Glutamatergic neuron (in vitro differentiated cells): ENCODE measurements around the gene SV2B. TPM values are rescaled to one million over a fixed set of nuclear protein-coding genes. Genes with fewer than 3 reads are reported as not detected.

Experiments used
- DNase-seq: peaks from one replicate; pipeline ENCODE4 v3.0.0; 2022
- H3K27ac Mint-ChIP-seq: one replicate; pipeline ENCODE4 v1.8.0; 2020; ENCODE audit warnings: mild to moderate bottlenecking, mixed read lengths, inconsistent platforms; ENCODE audit not compliant: unreplicated experiment
- H3K27me3 Mint-ChIP-seq: one replicate; pipeline ENCODE4 v1.8.0; 2020; ENCODE audit warnings: mild to moderate bottlenecking, moderate library complexity, mixed read lengths, inconsistent platforms; ENCODE audit not compliant: unreplicated experiment
- H3K36me3 Mint-ChIP-seq: one replicate; pipeline ENCODE4 v1.8.0; 2020; ENCODE audit warnings: mild to moderate bottlenecking, mixed read lengths, inconsistent platforms; ENCODE audit not compliant: unreplicated experiment
- H3K4me1 Mint-ChIP-seq: one replicate; pipeline ENCODE4 v1.8.0; 2020; ENCODE audit warnings: mild to moderate bottlenecking, low read depth, mixed read lengths, inconsistent platforms; ENCODE audit not compliant: unreplicated experiment
- H3K4me3 Mint-ChIP-seq: one replicate; pipeline ENCODE4 v1.8.0; 2020; ENCODE audit warnings: mild to moderate bottlenecking, mixed read lengths, inconsistent platforms; ENCODE audit not compliant: unreplicated experiment
- H3K9me3 Mint-ChIP-seq: one replicate; pipeline ENCODE4 v1.8.0; 2020; ENCODE audit warnings: mild to moderate bottlenecking, moderate library complexity, mixed read lengths, inconsistent platforms; ENCODE audit not compliant: unreplicated experiment
- CTCF ChIP-seq: fragments of 200-600 bp; sonication (generic); IDR thresholded peaks from one replicate; pipeline ENCODE4 v1.5.0; 2021; ENCODE audit not compliant: partially characterized antibody, unreplicated experiment
- total RNA-seq: library from RNA; stranded (reverse); fragmentation: NEBNext Ultra II Directional; extraction: Animal tissue kit (Norgen Biotek cat#: 25700); gene quantifications from one replicate; pipeline ENCODE4 v1.2.1, GENCODE V29; 2021; ENCODE audit not compliant: unreplicated experiment

Gene SV2B
- total RNA-seq, 1 donor from 2014 or later: 7.1 TPM

DNA sequence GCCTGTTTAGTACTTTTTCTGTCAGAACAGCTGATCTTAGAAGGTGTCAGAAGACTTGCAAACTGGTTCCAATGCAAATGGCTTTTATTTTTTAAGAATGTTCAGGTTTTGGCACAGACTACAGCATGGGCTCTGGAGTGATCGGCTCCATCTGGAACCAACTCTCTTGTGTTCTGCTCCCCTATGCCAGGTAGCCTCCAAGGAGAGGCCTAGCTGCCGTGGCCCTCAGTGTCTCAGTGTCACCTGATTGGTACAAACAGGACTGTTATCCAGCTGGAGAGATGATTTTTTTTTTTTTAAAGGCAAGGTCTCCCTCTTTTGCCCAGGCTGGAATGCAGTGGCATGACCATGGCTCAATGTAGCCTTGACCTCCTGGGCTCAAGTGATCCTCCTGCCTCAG is 183.1 kb downstream of the SV2B start:
- Mint-ChIP-seq H3K4me3 (no peak overlapping the region), H3K27ac (no peak overlapping the region), H3K27me3 (no peaks in the 10 kb centered on the region), H3K4me1 (no peaks in the 10 kb centered on the region), H3K36me3 (no peaks in the 10 kb centered on the region), H3K9me3 (no peaks in the 10 kb centered on the region)
- no peak for DNase-seq
- TF ChIP-seq CTCF: no peak

DNA sequence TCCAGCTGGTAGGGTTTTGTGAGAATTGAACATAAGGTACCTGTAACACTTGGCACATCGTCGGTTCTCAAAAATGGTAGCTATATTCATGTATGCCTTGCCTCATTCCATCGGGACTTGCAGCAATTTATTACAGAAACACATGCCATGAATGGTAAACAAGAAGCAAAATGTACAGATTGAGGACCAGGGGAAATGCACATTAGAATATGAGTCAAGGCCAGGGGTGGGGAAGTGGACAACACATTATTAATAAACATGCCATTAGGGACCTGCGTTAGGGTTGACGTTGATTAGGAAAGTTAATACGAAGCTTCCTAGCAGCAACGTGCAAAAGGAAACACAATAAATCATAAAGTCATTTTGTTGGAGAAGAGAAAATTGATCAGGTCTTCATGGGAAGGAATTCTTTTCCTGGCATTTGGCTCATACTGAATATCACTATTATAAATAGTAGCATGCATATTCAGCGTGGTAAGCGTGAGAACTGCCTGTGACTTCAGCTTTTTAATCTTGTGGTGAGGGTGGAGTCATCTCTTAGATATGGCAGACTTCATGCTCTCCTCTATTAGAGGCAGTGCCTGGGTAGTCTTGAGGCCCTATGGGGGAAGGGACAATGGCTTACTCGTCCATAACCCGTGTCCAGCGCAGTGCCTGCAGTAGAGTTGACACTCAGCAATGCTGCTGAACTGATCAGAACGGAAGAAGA is 184.9 kb downstream of the SV2B start:
- TF ChIP-seq CTCF: no peak
- no peak for DNase-seq
- H3K36me3 Mint-ChIP-seq: no peaks in the 10 kb centered on the region
- H3K27me3 Mint-ChIP-seq: peaks cover 1% of the 10 kb centered on the region
- H3K27ac Mint-ChIP-seq: no peak overlapping the region
- no peak overlapping the region for H3K4me3 Mint-ChIP-seq
- H3K9me3 Mint-ChIP-seq: peaks cover 2% of the 10 kb centered on the region
- H3K4me1 Mint-ChIP-seq: no peaks in the 10 kb centered on the region

DNA sequence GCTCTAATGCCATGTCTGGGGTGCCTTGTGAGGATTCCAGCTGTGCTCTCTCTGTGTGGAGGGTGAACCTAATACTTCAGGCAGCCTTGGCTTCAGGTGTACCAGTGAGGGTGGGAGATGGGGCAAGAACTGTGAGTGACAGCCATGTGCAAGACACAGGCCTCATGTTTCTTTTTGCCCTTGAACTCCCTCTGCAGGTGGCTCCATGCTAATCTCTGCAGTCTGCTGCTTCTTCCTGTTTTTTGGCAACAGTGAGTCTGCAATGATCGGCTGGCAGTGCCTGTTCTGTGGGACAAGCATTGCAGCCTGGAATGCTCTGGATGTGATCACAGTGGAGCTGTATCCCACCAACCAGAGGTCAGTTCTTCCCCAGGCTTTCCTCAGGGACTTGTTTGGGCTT is 189.3 kb downstream of the SV2B start:
- Mint-ChIP-seq H3K4me1 (no peaks in the 10 kb centered on the region), H3K9me3 (peaks cover 2% of the 10 kb centered on the region), H3K36me3 (no peaks in the 10 kb centered on the region), H3K4me3 (no peak overlapping the region), H3K27me3 (peaks cover 1% of the 10 kb centered on the region), H3K27ac (no peak overlapping the region)
- no peak for TF ChIP-seq CTCF
- no peak for DNase-seq

GRCh38 chr15:91290553-91290952 is 190.5 kb downstream of the SV2B start:
- Mint-ChIP-seq H3K27me3 (peaks cover 1% of the 10 kb centered on the region), H3K9me3 (peaks cover 2% of the 10 kb centered on the region), H3K4me3 (no peak overlapping the region), H3K36me3 (no peaks in the 10 kb centered on the region), H3K4me1 (no peaks in the 10 kb centered on the region), H3K27ac (no peak overlapping the region)
- TF ChIP-seq CTCF: no peak
- DNase-seq: no peak

DNA sequence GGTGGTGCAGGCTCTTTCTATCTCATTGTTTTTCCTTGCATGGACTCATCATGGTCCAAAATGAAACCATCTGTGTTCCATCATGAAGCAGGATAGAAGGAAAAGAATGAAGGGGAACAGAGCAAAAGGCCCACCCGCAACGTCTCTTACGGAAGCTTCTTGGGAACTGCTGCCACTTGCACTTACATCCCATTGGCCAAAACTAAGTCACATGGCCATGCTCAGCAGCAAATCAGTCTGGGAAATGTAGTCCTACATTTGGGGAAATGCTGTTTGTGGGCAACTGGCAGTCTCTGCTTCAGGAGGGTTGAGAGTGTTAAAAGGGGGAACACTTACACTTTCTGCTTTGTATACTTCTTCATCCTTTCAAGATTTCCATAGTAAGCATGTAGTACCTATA is 191.6 kb downstream of the SV2B start:
- Mint-ChIP-seq H3K9me3 (peaks cover 2% of the 10 kb centered on the region), H3K27me3 (peaks cover 1% of the 10 kb centered on the region), H3K36me3 (peaks cover 1% of the 10 kb centered on the region), H3K27ac (no peak overlapping the region), H3K4me3 (no peak overlapping the region), H3K4me1 (no peaks in the 10 kb centered on the region)
- no peak for TF ChIP-seq CTCF
- DNase-seq: no peak
